ENCODE results near the gene NBEAL2. TPM values are rescaled to one million over a fixed set of nuclear protein-coding genes. Genes with fewer than 3 reads are reported as not detected.

The NBEAL2 gene
- total RNA-seq, 4 donors from 2014 or later, result 317 to 865 (median 347) TPM

- DNase-seq (ENCODE audit: low spot score in 2 of 2), result no peak
- peaks cover 86% of the 10 kb centered on the region for H3K4me1 ChIP-seq
- H3K27ac ChIP-seq, result peak overlapping the region; percentile 57
- H3K36me3 ChIP-seq, result peaks cover 6% of the 10 kb centered on the region
- H3K4me3 ChIP-seq, result no peak overlapping the region
- WGBS, result 56% methylated on average over 5 of the region's 7 CpGs
- no peak for TF ChIP-seq POLR2A (IDR thresholded peaks at IDR 0.05)
- TF ChIP-seq EP300 (IDR thresholded peaks at IDR 0.05), result no peak
- TF ChIP-seq CTCF (IDR thresholded peaks at IDR 0.05), result no peak
- TF ChIP-seq POLR2AphosphoS5 (IDR thresholded peaks at IDR 0.05), result no peak
- H3K9me3 ChIP-seq, result no peaks in the 10 kb centered on the region
- no peaks in the 10 kb centered on the region for H3K27me3 ChIP-seq
Measured at GRCh38 chr3:46932455-46933225, 46.8 kb upstream of the NBEAL2 start.

GRCh38 chr3:46933261-46933660 is 46.2 kb upstream of the NBEAL2 start:
- H3K4me3 ChIP-seq, result no peak overlapping the region
- H3K27me3 ChIP-seq, result no peaks in the 10 kb centered on the region
- peaks cover 12% of the 10 kb centered on the region for H3K36me3 ChIP-seq
- DNase-seq (ENCODE audit: low spot score in 2 of 2), result no peak
- WGBS, result 65% methylated on average over 6 of the region's 6 CpGs
- no peaks in the 10 kb centered on the region for H3K9me3 ChIP-seq
- H3K4me1 ChIP-seq, result peaks cover 82% of the 10 kb centered on the region
- H3K27ac ChIP-seq, result peak overlapping the region; percentile 57
- TF ChIP-seq POLR2A (IDR thresholded peaks at IDR 0.05), result no peak
- TF ChIP-seq CTCF (IDR thresholded peaks at IDR 0.05), result no peak
- no peak for TF ChIP-seq POLR2AphosphoS5 (IDR thresholded peaks at IDR 0.05)
- no peak for TF ChIP-seq EP300 (IDR thresholded peaks at IDR 0.05)

- H3K27ac ChIP-seq, result peak overlapping the region; percentile 81
- H3K4me1 ChIP-seq, result peaks cover 77% of the 10 kb centered on the region
- DNase-seq (ENCODE audit: low spot score in 2 of 2), result no peak
Measured at GRCh38 chr3:46934072-46934471, 45.4 kb upstream of the NBEAL2 start.

GRCh38 chr3:46934498-46935167 is 44.8 kb upstream of the NBEAL2 start:
- Histone ChIP-seq H3K4me3 (no peak overlapping the region), H3K4me1 (peaks cover 76% of the 10 kb centered on the region), H3K27me3 (no peaks in the 10 kb centered on the region), H3K9me3 (no peaks in the 10 kb centered on the region), H3K36me3 (peaks cover 21% of the 10 kb centered on the region), H3K27ac (peak overlapping the region; percentile 81)
- DNase-seq (ENCODE audit: low spot score in 2 of 2), result no peak
- WGBS, result 58% methylated on average over 8 of the region's 8 CpGs
- no peak for TF ChIP-seq POLR2AphosphoS5 (IDR thresholded peaks at IDR 0.05)
- TF ChIP-seq EP300 (IDR thresholded peaks at IDR 0.05), result no peak
- TF ChIP-seq CTCF (IDR thresholded peaks at IDR 0.05), result no peak
- no peak for TF ChIP-seq POLR2A (IDR thresholded peaks at IDR 0.05)

More at GRCh38 chr3:46934072-46934471, 45.4 kb upstream of the NBEAL2 start:
- Histone ChIP-seq H3K4me3 (no peak overlapping the region), H3K36me3 (peaks cover 18% of the 10 kb centered on the region), H3K9me3 (no peaks in the 10 kb centered on the region), H3K27me3 (no peaks in the 10 kb centered on the region)
- 30% methylated on average over 2 of the region's 2 CpGs for WGBS
- no peak for TF ChIP-seq CTCF (IDR thresholded peaks at IDR 0.05)
- no peak for TF ChIP-seq POLR2A (IDR thresholded peaks at IDR 0.05)
- no peak for TF ChIP-seq EP300 (IDR thresholded peaks at IDR 0.05)
- no peak for TF ChIP-seq POLR2AphosphoS5 (IDR thresholded peaks at IDR 0.05)

- Histone ChIP-seq H3K4me3 (no peak overlapping the region), H3K9me3 (no peaks in the 10 kb centered on the region), H3K36me3 (peaks cover 28% of the 10 kb centered on the region), H3K27me3 (no peaks in the 10 kb centered on the region), H3K4me1 (peaks cover 74% of the 10 kb centered on the region), H3K27ac (peak overlapping the region; percentile 81)
- TF ChIP-seq POLR2A (IDR thresholded peaks at IDR 0.05) (no peak), EP300 (IDR thresholded peaks at IDR 0.05) (no peak), POLR2AphosphoS5 (IDR thresholded peaks at IDR 0.05) (peak in 1 of 3 donors; percentile 67), CTCF (IDR thresholded peaks at IDR 0.05) (peak; percentile 32 to 45)
- no peak for DNase-seq (ENCODE audit: low spot score in 2 of 2)
- 59% methylated on average over 7 of the region's 7 CpGs for WGBS
Measured at GRCh38 chr3:46935168-46935858, 44.2 kb upstream of the NBEAL2 start.
